ENCODE measurements around the gene HIF3A. TPM values are rescaled to one million over a fixed set of nuclear protein-coding genes. Genes with fewer than 3 reads are reported as not detected.

HIF3A gene
- total RNA-seq, 1 experiment from 2014 or later, result 0.68 TPM

GRCh38 chr19:46383846-46384245 lies 87.0 kb downstream of the HIF3A start:
- Mint-ChIP-seq H3K9me3 (ENCODE audit: low read depth, unreplicated experiment) (no peaks in the 10 kb centered on the region), H3K4me1 (ENCODE audit: low read depth, unreplicated experiment) (no peaks in the 10 kb centered on the region), H3K4me3 (ENCODE audit: low read depth, unreplicated experiment) (no peak overlapping the region), H3K36me3 (ENCODE audit: insufficient read depth, unreplicated experiment) (peaks cover 37% of the 10 kb centered on the region), H3K27ac (ENCODE audit: unreplicated experiment) (no peak overlapping the region), H3K27me3 (ENCODE audit: unreplicated experiment) (no peaks in the 10 kb centered on the region)
- TF ChIP-seq, protein P1, sequence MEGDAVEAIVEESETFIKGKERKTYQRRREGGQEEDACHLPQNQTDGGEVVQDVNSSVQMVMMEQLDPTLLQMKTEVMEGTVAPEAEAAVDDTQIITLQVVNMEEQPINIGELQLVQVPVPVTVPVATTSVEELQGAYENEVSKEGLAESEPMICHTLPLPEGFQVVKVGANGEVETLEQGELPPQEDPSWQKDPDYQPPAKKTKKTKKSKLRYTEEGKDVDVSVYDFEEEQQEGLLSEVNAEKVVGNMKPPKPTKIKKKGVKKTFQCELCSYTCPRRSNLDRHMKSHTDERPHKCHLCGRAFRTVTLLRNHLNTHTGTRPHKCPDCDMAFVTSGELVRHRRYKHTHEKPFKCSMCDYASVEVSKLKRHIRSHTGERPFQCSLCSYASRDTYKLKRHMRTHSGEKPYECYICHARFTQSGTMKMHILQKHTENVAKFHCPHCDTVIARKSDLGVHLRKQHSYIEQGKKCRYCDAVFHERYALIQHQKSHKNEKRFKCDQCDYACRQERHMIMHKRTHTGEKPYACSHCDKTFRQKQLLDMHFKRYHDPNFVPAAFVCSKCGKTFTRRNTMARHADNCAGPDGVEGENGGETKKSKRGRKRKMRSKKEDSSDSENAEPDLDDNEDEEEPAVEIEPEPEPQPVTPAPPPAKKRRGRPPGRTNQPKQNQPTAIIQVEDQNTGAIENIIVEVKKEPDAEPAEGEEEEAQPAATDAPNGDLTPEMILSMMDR (IDR thresholded peaks at IDR 0.05; ENCODE audit: unreplicated experiment), result no peak
- no TSS peak for BruUV-seq (replicated peaks)
- no peak for DNase-seq
- CTCF ChIA-PET, result interaction anchor here (0.6 to 1.4 kb wide), 2 partner anchors 10 to 90 kb away, joined by 3 to 5 read pairs; no protein-coding TSS in a partner anchor
- intact Hi-C loops (cut with micrococcal nuclease; ENCODE audit: unreplicated experiment), result no loop called here

DNA sequence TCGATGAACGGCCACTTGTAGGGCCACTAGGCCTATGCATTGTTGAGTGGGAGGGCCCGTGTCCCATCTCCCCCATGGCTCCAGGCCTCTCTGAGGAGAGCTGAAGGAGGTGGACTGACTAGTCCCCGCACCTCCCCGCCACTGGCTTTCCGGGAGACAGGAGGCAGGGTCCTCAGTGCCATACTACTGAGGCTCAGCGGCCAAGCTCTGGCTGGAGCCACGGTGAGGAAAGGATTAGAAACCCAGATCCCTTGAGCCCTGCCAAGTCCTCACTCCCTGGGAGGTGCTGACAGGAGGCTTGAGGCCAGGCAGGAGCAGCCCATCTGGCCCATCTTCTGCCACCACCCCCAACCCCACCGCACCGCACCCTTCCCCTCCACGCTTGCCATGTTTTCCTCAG lies 87.6 kb downstream of the HIF3A start:
- Mint-ChIP-seq H3K4me1 (ENCODE audit: low read depth, unreplicated experiment) (no peaks in the 10 kb centered on the region), H3K27me3 (ENCODE audit: unreplicated experiment) (no peaks in the 10 kb centered on the region), H3K27ac (ENCODE audit: unreplicated experiment) (no peak overlapping the region), H3K36me3 (ENCODE audit: insufficient read depth, unreplicated experiment) (peaks cover 43% of the 10 kb centered on the region), H3K4me3 (ENCODE audit: low read depth, unreplicated experiment) (no peak overlapping the region), H3K9me3 (ENCODE audit: low read depth, unreplicated experiment) (no peaks in the 10 kb centered on the region)
- CTCF ChIA-PET, result interaction anchor here (0.6 kb wide), 2 partner anchors 52 to 89 kb away, joined by 3 read pairs; no protein-coding TSS in a partner anchor
- no TSS peak for BruUV-seq (replicated peaks)
- TF ChIP-seq, protein P1 (IDR thresholded peaks at IDR 0.05; ENCODE audit: unreplicated experiment), result no peak
- intact Hi-C loops (cut with micrococcal nuclease; ENCODE audit: unreplicated experiment), result no loop called here
- no peak for DNase-seq

DNA sequence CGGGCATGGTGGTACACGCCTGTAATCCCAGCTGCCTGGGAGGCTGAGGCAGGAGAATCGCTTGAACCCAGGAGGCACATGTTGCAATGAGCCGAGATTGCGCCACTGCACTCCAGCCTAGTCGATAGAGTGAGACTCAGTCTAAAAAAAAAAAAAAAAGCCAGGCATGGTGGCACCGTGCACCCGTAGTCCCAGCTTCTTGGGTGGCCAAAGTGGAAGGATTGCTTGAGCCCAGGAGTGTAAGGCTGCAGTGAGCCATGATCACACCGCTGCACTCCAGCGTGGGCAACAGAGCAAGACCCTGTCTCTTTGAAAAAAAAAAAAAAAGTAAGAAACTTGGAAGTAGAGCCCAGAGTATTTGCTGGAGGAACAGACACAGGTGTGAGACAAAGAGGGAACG lies 88.8 kb downstream of the HIF3A start:
- TF ChIP-seq, protein P1 (IDR thresholded peaks at IDR 0.05; ENCODE audit: unreplicated experiment), result no peak
- intact Hi-C loops (cut with micrococcal nuclease; ENCODE audit: unreplicated experiment), result no loop called here
- BruUV-seq (replicated peaks), result no TSS peak
- Mint-ChIP-seq H3K27ac (ENCODE audit: unreplicated experiment) (no peak overlapping the region), H3K9me3 (ENCODE audit: low read depth, unreplicated experiment) (no peaks in the 10 kb centered on the region), H3K4me3 (ENCODE audit: low read depth, unreplicated experiment) (no peak overlapping the region), H3K36me3 (ENCODE audit: insufficient read depth, unreplicated experiment) (peaks cover 50% of the 10 kb centered on the region), H3K27me3 (ENCODE audit: unreplicated experiment) (no peaks in the 10 kb centered on the region), H3K4me1 (ENCODE audit: low read depth, unreplicated experiment) (no peaks in the 10 kb centered on the region)
- CTCF ChIA-PET, result no interaction called here
- DNase-seq, result no peak

DNA sequence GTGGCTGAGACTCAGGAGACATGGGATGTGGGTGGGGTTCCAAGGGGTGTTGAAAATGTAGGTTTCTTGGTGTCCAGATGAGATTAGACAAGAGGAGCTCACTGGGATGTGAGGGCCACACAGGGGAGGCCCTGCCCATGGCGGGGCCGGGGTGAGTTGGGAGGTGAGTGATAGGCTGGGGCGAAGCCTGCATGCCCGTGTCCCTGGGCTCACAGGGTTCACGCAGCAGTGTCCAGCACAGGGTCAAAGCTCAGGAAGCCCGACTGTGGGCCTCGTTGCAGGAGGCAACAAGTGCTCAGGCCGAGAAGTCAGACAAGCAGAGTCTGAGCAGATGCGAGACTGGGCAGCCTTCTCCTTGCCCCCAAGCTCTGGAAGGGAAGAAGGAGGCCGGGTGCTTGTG lies 89.3 kb downstream of the HIF3A start:
- H3K36me3 Mint-ChIP-seq (ENCODE audit: insufficient read depth, unreplicated experiment), result peaks cover 55% of the 10 kb centered on the region
- CTCF ChIA-PET, result interaction anchor here (1.6 kb wide), 1 partner anchor 10 kb away, joined by 5 read pairs; no protein-coding TSS in a partner anchor
- no peaks in the 10 kb centered on the region for H3K27me3 Mint-ChIP-seq (ENCODE audit: unreplicated experiment)
- BruUV-seq (replicated peaks), result no TSS peak
- no peaks in the 10 kb centered on the region for H3K4me1 Mint-ChIP-seq (ENCODE audit: low read depth, unreplicated experiment)
- H3K27ac Mint-ChIP-seq (ENCODE audit: unreplicated experiment), result no peak overlapping the region
- TF ChIP-seq, protein P1 (IDR thresholded peaks at IDR 0.05; ENCODE audit: unreplicated experiment), result no peak
- intact Hi-C loops (cut with micrococcal nuclease; ENCODE audit: unreplicated experiment), result no loop called here
- no peak overlapping the region for H3K4me3 Mint-ChIP-seq (ENCODE audit: low read depth, unreplicated experiment)
- no peak for DNase-seq
- no peaks in the 10 kb centered on the region for H3K9me3 Mint-ChIP-seq (ENCODE audit: low read depth, unreplicated experiment)
